Activated CD8-positive, alpha-beta memory T cell treated with anti-CD3 and anti-CD28 coated beads, Interleukin-2, amount 10 ng/mL, durations not matched to agents 7 days and 5 days (primary cell): ENCODE measurements around the gene ASAP2. TPM values are rescaled to one million over a fixed set of nuclear protein-coding genes. Genes with fewer than 3 reads are reported as not detected.
"Not testable (repeated sequence)": the region's sequence is repeated elsewhere in the genome, so short reads cannot be mapped to it uniquely, and the experiment has no call there.

Experiments
- ATAC-seq: fragments of 150-1000 bp; cut with Tn5 transposase; one replicate; pipeline ENCODE4 v1.10.0; 2021; ENCODE audit warnings: moderate library complexity
- CTCF ChIA-PET: fragments of 350-600 bp; sonication (Branson Sonifier 250); formaldehyde crosslinking; loops from one replicate; lab custom pipeline; 2021; ENCODE audit warnings: antibody characterized with exemption; lab: Charles Lee
- DNase-seq: peaks from one replicate; pipeline ENCODE4 v3.0.0-alpha.2; 2020
- H3K27ac Mint-ChIP-seq: one replicate; pipeline ENCODE4 v1.8.0; 2021; ENCODE audit warnings: mild to moderate bottlenecking, mixed read lengths
- H3K27me3 Mint-ChIP-seq: one replicate; pipeline ENCODE4 v1.8.0; 2021; ENCODE audit warnings: mixed read lengths
- H3K36me3 Mint-ChIP-seq: one replicate; pipeline ENCODE4 v1.8.0; 2021; ENCODE audit warnings: mild to moderate bottlenecking, mixed read lengths
- H3K4me1 Mint-ChIP-seq: one replicate; pipeline ENCODE4 v1.8.0; 2021; ENCODE audit warnings: mixed read lengths
- H3K4me3 Mint-ChIP-seq: one replicate; pipeline ENCODE4 v1.8.0; 2021; ENCODE audit warnings: mild to moderate bottlenecking, moderate library complexity, mixed read lengths
- H3K9me3 Mint-ChIP-seq: one replicate; pipeline ENCODE4 v1.8.0; 2022; ENCODE audit warnings: low read depth, mixed read lengths
- total RNA-seq, 2 experiments: library from RNA; stranded (reverse); gene quantifications; one replicate each; pipeline ENCODE4 v1.2.3, GENCODE V29; 2021

ASAP2 gene
- total RNA-seq, 2 experiments from 2014 or later, result 0.33 to 0.44 TPM

- Mint-ChIP-seq H3K27me3 (no peaks in the 10 kb centered on the region), H3K27ac (no peak overlapping the region), H3K36me3 (no peaks in the 10 kb centered on the region), H3K4me1 (no peaks in the 10 kb centered on the region), H3K4me3 (no peak overlapping the region), H3K9me3 (no peaks in the 10 kb centered on the region)
- ATAC-seq (no peak), DNase-seq (no peak)
- CTCF ChIA-PET, result no interaction called here
Measured at GRCh38 chr2:9390151-9390850, 183.7 kb downstream of the ASAP2 start.

GRCh38 chr2:9390991-9391390 lies 184.4 kb downstream of the ASAP2 start:
- CTCF ChIA-PET, result no interaction called here

GRCh38 chr2:9391961-9392720 lies 185.5 kb downstream of the ASAP2 start:
- ATAC-seq (no peak), DNase-seq (no peak)
- H3K9me3 Mint-ChIP-seq, result no peaks in the 10 kb centered on the region
- no peaks in the 10 kb centered on the region for H3K4me1 Mint-ChIP-seq
- CTCF ChIA-PET, result no interaction called here
- H3K4me3 Mint-ChIP-seq, result no peak overlapping the region
- H3K36me3 Mint-ChIP-seq, result no peaks in the 10 kb centered on the region
- H3K27me3 Mint-ChIP-seq, result no peaks in the 10 kb centered on the region
- H3K27ac Mint-ChIP-seq, result no peak overlapping the region

More at GRCh38 chr2:9390991-9391390, 184.4 kb downstream of the ASAP2 start:
- H3K4me3 Mint-ChIP-seq, result no peak overlapping the region
- DNase-seq (no peak), ATAC-seq (no peak)
- no peak overlapping the region for H3K27ac Mint-ChIP-seq
- H3K36me3 Mint-ChIP-seq, result no peaks in the 10 kb centered on the region
- H3K4me1 Mint-ChIP-seq, result no peaks in the 10 kb centered on the region
- H3K27me3 Mint-ChIP-seq, result no peaks in the 10 kb centered on the region
- no peaks in the 10 kb centered on the region for H3K9me3 Mint-ChIP-seq

GRCh38 chr2:9392898-9393765 lies 186.5 kb downstream of the ASAP2 start:
- H3K36me3 Mint-ChIP-seq, result no peaks in the 10 kb centered on the region
- no peaks in the 10 kb centered on the region for H3K4me1 Mint-ChIP-seq
- CTCF ChIA-PET, result no interaction called here
- ATAC-seq (no peak), DNase-seq (no peak)
- no peaks in the 10 kb centered on the region for H3K9me3 Mint-ChIP-seq
- no peak overlapping the region for H3K4me3 Mint-ChIP-seq
- H3K27me3 Mint-ChIP-seq, result no peaks in the 10 kb centered on the region
- H3K27ac Mint-ChIP-seq, result no peak overlapping the region

GRCh38 chr2:9394816-9395215 lies 188.2 kb downstream of the ASAP2 start:
- Mint-ChIP-seq H3K27me3 (no peaks in the 10 kb centered on the region), H3K36me3 (no peaks in the 10 kb centered on the region), H3K4me3 (no peak overlapping the region), H3K4me1 (no peaks in the 10 kb centered on the region), H3K9me3 (no peaks in the 10 kb centered on the region), H3K27ac (no peak overlapping the region)
- ATAC-seq, result no peak
- CTCF ChIA-PET, result no interaction called here
- no peak for DNase-seq

GRCh38 chr2:9397201-9397600 lies 190.6 kb downstream of the ASAP2 start:
- no peak for ATAC-seq
- no peaks in the 10 kb centered on the region for H3K9me3 Mint-ChIP-seq
- H3K27ac Mint-ChIP-seq, result no peak overlapping the region
- H3K4me1 Mint-ChIP-seq, result no peaks in the 10 kb centered on the region
- no peak for DNase-seq
- H3K27me3 Mint-ChIP-seq, result no peaks in the 10 kb centered on the region
- H3K36me3 Mint-ChIP-seq, result no peaks in the 10 kb centered on the region
- CTCF ChIA-PET, result no interaction called here
- no peak overlapping the region for H3K4me3 Mint-ChIP-seq

GRCh38 chr2:9398251-9398650 lies 191.6 kb downstream of the ASAP2 start:
- H3K4me3 Mint-ChIP-seq, H3K9me3 Mint-ChIP-seq, DNase-seq, H3K36me3 Mint-ChIP-seq, H3K27me3 Mint-ChIP-seq, ATAC-seq, H3K4me1 Mint-ChIP-seq, H3K27ac Mint-ChIP-seq, CTCF ChIA-PET: not testable (repeated sequence)

GRCh38 chr2:9398881-9399780 lies 192.5 kb downstream of the ASAP2 start:
- Mint-ChIP-seq H3K27ac (no peak overlapping the region), H3K4me3 (no peak overlapping the region), H3K27me3 (no peaks in the 10 kb centered on the region), H3K36me3 (no peaks in the 10 kb centered on the region), H3K4me1 (no peaks in the 10 kb centered on the region), H3K9me3 (no peaks in the 10 kb centered on the region)
- DNase-seq (no peak), ATAC-seq (peak; percentile 16)
- CTCF ChIA-PET, result no interaction called here

GRCh38 chr2:9400268-9401058 lies 193.9 kb downstream of the ASAP2 start:
- Mint-ChIP-seq H3K4me1 (no peaks in the 10 kb centered on the region), H3K27ac (no peak overlapping the region), H3K27me3 (no peaks in the 10 kb centered on the region), H3K4me3 (no peak overlapping the region), H3K9me3 (no peaks in the 10 kb centered on the region), H3K36me3 (no peaks in the 10 kb centered on the region)
- no peak for ATAC-seq
- DNase-seq, result no peak
- CTCF ChIA-PET, result no interaction called here

GRCh38 chr2:9401059-9401547 lies 194.5 kb downstream of the ASAP2 start:
- CTCF ChIA-PET, result no interaction called here
- no peak for DNase-seq
- H3K9me3 Mint-ChIP-seq, result no peaks in the 10 kb centered on the region
- no peaks in the 10 kb centered on the region for H3K4me1 Mint-ChIP-seq
- H3K4me3 Mint-ChIP-seq, result no peak overlapping the region
- no peaks in the 10 kb centered on the region for H3K36me3 Mint-ChIP-seq
- no peak overlapping the region for H3K27ac Mint-ChIP-seq
- H3K27me3 Mint-ChIP-seq, result no peaks in the 10 kb centered on the region
- no peak for ATAC-seq

- Mint-ChIP-seq H3K36me3 (peaks cover 1% of the 10 kb centered on the region), H3K9me3 (no peaks in the 10 kb centered on the region), H3K27me3 (no peaks in the 10 kb centered on the region), H3K27ac (no peak overlapping the region), H3K4me3 (no peak overlapping the region), H3K4me1 (no peaks in the 10 kb centered on the region)
- CTCF ChIA-PET, result no interaction called here
- no peak for DNase-seq
- ATAC-seq, result no peak
Measured at GRCh38 chr2:9401646-9402371, 195.2 kb downstream of the ASAP2 start.

- Mint-ChIP-seq H3K9me3 (no peaks in the 10 kb centered on the region), H3K27ac (no peak overlapping the region), H3K4me1 (no peaks in the 10 kb centered on the region), H3K27me3 (no peaks in the 10 kb centered on the region), H3K4me3 (no peak overlapping the region), H3K36me3 (peaks cover 12% of the 10 kb centered on the region)
- CTCF ChIA-PET, result no interaction called here
- ATAC-seq (no peak), DNase-seq (no peak)
Measured at GRCh38 chr2:9403924-9404323, 197.3 kb downstream of the ASAP2 start.
